SW 1271 (cell line): ENCODE data around the gene CBX4.

Source experiments
- DNase-seq, 2 experiments: peaks; one replicate each; lab custom pipeline; 2025; lab: John Stamatoyannopoulos, UW

Gene CBX4

DNA sequence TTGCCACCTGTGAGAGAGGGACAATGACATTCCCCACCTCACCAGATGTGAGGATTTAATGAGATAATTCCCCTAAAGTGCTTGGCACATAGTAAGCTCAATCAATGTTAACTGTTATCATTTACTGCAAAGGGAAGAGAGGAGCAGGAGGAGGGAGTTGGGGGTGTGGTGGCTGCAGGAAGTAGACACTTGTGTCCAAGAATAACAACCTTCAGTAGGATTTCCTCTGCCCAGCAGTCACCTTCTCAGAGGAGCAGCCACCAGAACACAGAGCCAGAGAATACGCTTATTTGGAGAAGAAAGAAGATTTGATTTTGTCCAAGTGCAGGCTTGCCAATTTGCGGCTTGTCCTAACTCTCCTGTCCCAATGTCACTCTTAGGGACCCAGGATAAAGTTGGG lies 10.2 kb downstream of the CBX4 start:
- peak in 1 of 2 experiments; percentile 14 for DNase-seq

DNA sequence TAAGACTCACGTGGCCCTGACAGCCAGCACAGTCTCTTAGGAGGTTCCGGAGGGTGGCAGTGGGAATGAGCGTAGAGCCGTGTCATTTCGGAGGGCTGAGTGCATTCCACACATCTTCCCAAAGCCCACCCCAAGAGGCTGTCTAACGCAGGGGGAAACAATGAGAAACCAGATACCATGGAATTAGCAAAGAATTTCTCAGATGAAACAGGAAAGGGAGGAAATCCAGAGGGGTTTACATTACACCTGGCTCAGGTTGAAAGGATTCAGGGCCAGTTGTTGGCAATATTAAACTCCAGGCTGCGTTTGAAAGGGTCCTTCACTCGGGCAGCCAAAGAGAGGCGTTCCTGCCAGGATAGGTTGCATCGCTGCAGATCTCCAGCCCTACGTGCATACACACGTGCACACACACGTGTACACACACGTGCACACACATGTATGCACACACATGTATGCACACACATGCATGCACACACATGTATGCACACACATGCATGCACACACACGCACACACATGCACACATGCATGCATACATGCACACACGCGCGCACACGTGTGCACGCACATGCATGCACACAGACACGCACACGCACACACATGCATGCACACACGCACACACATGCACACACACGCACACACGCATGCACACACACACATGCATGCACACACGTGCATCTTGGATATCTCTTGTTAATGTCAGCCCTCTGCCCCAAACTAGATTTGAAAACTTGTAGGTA lies 12.2 kb downstream of the CBX4 start:
- no peak for DNase-seq

DNA sequence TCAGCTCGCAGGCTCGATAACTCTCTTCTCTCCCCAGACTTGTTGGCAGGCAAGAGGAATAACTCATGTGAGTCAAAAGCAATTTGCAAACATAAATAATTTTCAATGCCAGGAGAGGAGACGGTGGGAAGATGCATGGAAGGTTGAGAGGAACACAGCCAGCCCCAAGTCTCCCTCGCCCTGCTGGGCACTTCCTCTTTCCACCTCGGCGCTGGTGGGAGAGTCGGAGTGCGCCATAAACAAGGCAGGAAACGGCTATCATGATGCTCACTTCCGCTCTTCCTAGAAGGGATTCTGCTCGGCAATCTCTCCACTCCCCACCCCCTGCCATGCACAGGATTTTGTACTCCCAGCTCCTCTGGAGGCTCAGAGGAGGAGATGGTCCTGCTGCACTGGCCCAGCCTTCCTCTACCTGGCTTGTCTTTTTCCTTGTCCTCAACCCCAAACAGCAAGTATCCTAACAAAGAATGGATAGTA lies 13.0 kb downstream of the CBX4 start:
- no peak for DNase-seq

DNA sequence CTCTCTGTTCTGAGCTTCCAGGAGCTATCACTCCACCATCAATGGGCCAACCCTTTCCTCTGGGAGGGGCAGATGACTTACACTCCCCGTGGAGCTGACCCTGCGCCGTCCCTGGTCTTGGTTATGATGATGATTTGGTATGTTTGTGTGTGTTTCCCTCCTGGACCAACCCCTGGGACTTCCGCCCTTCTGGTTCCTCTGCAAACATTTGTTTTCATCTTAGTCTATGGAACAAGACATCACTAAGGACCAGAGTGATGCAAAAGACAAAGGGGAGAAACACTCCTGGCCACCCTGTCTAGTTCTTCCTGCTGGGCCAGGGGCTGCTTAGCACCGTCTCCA lies 13.7 kb downstream of the CBX4 start:
- DNase-seq: no peak

DNA sequence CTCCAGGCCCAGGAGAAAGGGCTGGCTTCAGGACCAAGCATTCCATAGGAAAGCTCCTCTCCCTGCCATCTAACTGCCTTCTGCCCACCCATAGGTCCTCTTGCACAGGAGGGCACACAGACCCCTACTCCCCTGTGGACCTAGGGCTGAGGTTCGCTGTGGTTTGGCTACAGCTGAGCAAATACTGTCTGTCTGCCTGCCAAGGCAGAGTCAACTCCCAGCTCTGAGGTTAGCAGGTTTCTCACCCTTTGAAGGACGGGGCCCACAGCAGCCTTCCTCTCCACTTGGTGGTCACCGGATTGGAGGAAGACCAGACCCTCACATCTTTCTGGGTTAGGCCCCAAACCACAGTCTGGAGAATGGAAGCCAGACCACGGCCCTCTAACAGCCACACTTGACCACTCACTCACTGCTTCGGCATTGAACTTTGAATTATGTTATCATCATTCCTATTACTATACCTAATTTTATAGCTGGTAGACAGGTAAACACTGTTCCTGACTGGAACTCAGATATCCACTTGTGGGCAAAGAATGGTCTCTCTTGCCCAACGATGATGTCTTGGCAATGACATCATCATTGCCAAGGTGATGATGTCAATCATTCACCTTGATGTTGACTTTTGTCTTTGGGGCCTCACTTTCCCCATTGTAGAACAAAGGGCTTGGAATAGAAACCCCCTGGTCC lies 14.2 kb downstream of the CBX4 start:
- no peak for DNase-seq

DNA sequence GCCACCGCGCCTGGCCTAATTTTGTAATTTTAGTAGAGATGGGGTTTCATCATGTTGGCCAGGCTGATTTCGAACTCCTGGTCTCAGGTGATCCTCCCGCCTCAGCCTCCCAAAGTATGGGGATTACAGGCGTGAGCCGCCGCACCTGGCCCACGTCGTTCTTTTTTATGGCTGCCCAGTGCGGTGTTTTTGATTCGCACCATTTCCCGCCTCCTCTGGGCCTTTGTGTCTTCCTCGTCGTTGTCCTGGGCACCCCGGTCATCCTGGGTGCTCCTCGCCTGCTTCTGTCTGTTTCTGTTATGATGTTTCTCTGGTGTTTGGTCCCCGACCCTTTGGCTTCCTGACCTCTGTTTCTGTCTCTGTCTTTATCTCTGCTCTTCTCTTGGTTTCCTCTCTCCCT lies 15.0 kb downstream of the CBX4 start:
- DNase-seq: no peak

DNA sequence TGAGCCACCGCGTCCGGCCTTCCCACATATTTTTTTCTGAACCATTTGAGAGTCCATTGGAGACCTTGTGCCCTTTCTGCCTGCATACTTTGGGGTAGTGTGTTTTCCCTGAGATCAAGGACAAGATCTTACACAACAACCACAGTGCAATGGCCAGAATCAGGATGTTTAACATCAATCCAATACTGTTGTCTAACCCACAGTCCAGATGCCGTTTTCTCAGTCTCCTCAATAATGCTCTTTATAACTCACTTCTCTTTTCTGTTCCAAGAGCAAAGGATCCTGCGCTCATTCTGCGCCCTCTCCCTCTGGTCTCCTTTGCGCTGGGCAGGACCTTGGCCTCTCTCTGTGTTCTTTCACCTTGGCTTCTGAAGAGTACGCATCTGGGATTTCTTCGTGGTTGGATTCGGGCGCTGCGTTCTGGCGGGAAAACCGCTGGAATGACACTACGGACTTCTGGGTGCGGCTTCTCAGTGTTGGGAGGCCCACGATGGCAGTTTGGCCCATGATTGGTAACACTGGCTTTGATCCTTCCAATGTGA lies 16.6 kb downstream of the CBX4 start:
- DNase-seq: no peak

DNA sequence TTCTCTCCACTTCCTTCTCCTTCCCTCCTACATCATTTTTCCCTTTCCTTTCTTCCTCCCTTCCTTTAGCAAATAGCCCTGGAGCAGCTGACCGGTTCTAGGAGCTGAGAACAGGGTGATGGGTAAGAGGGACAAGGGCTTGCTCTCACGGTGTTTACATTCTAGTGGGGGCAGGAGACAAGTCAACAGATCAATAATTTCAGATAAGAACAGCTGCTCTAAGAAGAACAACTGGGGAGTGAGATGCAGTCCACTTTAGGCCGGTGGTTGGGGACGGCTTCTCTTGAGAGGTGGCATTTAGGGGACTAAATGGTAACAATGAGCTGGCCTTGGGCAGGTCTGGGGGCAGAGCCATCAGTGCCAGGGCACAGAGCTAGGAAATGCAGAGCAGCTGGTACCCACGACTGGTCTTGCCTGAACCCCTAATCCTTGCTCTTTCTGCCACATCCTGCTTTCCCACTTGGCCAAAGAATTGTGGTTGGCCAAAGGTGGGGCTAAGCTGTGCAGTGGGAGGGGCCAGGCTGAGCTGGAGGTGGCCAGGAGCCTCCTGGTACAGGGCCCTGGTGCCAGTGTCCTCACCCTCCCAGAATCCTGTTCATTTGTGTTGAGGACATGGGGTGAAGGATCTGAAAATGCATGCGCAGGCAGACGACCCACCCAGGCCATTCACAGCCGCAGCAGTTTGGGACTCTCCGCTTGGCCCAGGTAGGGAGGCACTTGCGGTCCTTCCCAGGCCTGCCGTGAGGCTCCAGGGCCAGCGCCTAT lies 17.7 kb downstream of the CBX4 start:
- DNase-seq: no peak

DNA sequence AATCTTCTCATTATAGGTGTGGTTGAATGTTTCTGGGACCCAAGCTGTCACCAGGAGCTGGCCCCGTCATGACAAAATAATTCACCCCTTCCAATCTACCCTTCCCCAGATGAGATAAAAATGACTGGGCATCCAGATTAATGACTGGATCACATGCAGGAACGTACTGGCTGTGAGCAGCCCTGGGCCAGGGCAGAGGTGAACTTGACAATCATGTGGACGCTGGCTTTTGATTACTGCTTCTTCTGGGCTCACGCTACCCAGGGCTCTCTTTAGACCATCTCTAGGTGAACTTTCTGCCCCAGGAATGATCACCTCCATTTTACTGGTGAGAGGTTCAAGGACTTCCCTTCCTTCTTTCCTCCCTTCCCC lies 18.3 kb downstream of the CBX4 start:
- DNase-seq: no peak

DNA sequence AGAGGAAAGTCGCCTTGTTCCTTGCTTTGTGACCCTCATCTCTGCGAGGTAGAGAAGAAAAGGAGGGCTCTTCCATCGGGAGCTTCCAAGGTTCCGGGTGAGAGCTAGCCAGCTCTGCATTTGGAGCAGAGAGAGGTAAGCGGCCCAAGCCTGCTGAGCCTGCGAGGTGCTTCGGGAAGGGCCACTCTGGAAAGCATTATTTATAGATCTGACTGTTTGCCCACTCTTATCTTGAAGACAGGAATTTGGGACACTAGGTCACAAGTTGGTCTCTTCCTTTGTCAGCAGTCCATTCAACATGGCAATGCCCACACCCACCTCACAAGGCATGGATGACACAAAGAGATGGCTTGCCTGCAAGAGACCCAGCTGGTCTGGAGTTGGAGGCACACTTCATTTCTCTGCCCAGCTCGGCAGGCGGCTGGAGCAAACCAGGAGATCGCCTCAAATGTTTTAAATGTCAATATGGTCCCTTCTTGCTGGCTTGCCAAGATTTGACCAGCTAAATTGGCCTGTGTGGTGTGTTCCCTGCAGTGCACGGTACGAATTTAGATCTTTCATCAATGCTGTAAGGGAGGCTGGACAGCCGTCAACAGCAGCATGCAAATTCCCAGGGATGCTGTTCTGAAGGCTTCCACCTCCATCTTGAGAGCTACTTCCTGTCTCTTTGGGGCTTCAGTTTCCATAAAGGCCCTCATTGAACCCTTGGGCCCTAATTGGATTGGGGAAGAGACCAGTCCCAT lies 19.5 kb downstream of the CBX4 start:
- no peak for DNase-seq

DNA sequence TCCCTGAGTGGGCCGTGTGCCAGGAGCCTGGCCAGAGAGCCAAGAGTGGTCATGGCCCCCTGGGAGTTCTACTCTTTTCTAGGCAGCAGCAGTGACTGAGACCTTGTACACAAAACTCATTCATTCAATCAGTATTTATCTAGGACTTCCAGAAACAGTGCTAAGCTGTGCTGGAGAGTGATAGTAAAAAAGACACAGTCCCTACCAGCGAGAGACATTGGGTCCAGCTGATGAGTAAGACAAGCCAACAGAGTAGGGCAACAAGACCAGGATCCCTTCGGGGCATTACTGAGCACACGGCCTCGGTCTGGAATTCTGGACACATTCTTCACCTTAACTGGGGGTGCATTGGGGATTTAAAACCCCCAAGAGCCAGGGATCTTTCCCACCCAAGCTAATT lies 20.2 kb downstream of the CBX4 start:
- DNase-seq: no peak

DNA sequence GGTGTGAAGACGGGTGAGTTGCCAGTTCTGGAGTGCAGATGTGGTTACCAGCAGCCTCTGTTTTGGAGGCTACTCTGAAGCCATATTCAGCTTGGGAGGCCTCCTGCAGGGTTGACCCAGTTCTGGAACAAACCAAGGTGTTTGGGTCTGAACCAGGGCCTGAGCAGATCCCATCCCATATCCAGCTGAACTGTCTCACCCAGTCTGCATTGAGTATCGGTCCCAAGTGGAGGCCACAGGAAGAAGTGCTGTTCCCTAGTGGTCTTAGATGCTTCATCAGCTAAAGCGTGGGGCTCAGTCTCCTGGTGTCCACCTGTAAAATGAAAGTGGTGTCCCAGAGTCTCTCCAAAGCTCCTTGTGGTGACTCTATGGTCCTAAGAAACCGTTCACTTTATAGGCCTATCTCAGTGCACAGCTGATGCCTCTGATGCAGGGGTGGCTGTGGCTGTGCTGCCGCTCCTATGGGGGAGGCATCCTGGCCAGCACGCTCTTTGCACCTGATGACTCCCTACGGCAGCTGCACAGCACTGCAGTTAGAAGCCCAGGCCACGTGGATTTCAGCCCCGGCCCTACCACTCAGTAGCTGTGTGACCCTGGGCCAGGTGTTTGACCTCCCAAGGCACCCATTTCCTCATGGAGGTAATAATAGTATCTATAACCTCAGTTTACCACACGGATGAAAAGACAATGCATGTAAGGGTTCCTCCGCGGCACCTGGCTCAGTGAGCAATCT lies 21.0 kb downstream of the CBX4 start:
- no peak for DNase-seq

DNA sequence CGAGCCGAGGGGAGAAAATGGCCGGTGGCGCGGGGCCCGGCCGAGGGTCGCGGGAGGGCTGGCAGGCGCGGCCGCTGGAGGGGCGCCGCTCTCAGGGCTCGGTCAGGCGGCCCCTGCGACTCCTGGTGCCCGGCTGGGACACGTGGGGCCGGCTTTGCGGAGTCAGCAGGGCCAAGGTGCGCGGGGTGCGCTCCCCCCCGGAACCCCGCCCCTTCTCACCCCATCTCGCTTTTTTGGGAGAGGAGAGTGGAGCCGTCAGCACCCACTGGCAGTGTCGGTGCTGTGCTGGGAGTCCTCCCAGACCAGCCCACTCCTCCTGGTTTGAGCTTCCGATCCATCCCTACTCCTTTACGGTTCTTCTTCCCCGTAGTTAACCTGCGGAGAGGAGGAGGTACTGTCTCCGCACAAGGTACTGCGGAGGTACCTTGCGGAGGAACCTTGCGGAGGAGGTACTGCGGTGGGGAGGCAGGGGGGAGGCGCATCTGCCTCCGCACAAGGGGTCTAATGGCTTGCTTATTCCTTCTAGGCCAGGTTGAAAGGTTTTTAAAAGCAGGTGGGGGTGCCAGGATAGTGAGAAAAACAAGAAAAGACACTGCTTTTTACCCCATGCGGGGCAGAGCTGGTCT lies 23.3 kb downstream of the CBX4 start:
- no peak for DNase-seq

DNA sequence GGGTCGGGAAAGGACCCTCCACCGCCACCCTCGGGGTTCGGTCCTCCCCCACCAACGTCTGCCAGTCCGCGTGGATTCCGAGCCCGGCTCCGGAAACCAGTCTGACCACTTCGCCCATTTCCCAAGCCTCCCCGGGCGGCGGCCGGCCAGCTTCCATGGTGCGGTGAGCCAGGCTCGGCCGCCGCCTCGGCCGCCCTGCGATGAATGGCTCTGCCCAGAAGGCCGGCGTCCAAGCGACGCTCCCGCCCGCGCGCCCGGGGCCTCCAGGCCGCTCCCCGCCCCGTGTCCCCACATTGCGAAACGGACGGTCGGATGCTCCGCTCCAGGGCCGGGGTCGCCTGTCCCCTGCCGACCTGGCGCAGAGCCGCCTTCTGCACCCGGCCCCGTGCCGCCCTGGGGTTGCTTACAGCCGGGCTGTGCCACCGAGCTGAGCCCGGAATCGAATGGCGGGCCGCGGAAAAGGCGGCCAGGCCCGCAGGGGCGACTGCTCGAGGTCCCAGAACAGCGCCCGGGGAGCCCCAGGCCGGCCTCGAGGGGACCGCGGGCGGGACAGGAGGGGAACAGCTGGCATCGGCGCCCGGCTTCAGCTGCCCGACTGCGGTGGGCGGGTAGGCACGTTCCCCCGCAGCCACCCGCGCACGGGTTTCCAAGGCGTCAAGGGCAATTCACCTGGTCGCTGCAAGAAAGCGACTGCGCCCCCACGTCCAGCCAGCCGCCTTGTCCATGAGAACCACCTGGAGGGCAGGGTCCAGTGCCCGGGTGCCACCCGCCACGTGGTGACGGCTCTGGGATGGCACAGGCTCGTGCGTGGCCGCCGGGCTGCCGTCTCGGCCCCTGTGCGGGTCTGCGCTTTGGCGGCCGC lies 24.0 kb downstream of the CBX4 start:
- DNase-seq: no peak

DNA sequence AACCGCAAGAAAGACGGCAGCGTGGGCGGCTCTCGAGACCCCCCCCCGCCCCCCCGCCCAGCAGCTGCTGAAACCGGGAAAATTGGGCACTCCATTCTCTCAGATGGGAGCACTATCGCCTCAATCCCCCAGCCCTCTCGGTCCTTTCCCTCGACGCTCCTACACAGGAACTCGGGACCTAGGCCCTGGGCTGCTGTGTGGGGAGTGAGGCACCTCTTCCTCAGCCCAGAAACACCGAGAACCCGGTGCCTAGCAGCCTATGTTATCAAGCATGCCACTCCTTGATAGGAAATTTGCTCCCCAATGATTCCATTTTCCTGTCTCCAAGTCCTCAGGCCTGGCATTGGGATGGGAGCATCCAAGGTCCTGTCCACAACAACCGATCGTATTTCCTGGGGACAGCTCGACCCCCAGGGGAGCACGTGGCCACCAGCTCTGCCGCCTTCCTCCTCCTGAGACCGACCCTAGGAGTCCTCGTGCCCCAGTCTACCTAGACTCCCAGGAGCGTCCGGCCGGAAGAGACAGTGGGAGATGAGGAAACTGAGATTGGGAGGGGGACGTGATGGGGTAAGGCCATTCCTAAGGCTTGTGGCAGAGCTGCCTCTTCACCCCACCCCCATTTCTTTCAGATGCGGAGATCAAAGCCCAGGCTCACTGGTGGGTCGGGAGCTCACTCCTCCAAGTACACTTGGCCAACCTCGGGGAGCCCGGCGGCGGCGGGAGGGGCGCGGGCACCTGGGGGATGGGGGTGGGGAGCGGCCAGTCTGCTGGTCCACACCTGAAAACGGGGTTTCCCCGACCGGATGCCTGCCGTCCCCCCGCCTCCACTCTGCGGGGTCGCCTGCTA lies 24.9 kb downstream of the CBX4 start:
- DNase-seq: no peak

DNA sequence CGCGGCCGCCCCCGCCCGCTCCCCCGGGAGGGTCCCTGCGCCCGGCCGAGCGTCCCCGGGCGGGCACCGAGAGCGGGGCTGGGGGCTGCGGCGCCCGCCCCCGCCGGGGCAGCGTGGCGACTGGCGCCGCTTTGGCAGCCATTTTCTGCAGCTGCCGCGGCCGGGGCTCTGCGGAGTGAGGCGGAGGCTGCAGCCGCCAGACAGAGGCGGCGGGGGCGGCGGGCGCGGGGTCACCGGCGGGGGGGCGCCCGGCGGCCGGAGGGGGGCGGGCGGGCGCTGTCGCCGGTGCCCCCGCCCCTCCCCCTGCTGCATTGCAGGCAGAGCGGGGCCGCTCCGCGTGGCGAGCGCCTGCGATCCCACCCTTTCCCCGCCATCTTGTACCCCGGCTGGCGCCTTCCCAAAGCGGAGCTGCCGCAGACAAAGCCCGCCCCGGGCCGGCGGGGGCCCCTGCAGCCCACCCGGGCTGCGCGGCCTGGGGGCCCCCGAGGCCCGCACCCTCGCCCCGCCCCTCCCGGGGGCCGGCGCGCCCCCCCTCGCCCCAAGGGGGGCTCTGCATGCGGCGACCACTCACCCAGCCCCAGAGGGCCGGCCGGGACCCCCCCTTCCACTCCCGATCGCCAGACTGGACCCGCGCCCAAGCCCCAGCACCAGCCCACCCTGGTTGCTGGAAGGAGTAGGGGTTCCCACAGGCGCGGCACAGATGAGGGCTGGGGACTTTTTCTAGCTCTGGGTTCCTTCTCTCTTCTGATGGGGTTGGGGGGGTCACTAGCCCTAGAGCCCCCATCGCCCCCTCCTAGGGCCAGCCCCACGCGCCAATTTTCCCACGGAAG lies 25.7 kb downstream of the CBX4 start:
- no peak for DNase-seq

DNA sequence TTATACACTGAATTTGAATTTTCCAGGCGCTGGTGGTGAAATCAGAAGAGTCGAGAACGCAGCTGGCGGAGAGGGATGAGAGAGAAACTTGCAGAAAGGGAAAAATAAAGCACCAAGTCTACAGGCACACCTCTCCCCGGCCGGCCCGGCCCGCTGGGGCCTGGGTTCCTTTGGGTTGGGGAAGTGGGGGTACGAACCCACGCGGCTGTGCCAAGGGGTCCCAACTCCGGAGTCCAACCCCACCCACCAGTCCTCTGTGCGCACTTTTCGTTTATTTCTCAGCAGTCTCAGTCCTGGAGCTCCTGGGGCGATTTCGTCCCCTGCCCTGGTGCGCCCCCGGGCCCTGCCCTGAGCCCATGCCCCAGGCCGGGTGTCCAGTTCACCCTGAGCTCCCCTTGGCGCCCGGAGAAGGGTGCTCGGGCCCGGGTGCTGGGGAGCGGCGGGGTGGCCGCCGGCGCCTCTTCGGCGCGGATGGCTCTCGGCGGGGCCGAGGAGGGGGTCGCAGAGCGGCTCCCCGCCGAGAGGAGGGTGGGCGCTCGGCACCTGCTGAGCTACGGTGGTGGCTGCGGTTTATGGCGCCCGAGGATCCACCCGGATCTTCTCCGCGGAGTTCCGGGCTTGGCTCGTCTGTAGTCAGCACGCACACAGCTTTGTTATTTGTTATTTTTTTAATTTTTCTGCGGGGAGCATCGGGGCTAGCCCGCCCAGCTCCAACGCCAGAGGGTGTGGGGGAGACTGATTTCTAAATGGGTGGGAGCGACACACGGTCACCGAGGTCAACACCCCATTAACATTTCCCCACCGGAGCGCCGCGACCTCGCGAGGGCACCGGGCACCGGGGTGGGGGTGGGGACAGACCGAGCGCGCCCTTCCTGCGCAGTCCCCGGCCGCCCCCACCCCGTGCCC lies 26.6 kb downstream of the CBX4 start:
- no peak for DNase-seq
